HEK293T (cell line): ENCODE measurements around the gene ACAN.

Experiments used
- ARNT ChIP-seq: fragments of 450-650 bp; IDR thresholded peaks from 2 replicates; pipeline ENCODE4 v1.6.1; 2017; ENCODE audit warnings: mild to moderate bottlenecking
- BHLHE40 ChIP-seq: fragments of 450-650 bp; IDR thresholded peaks from 2 replicates; pipeline ENCODE4 v1.6.1; 2016; ENCODE audit warnings: mild to moderate bottlenecking, moderate library complexity, borderline replicate concordance
- FOXA1 ChIP-seq: fragments of 450-650 bp; IDR thresholded peaks from 2 replicates; pipeline ENCODE4 v1.6.1; 2016; ENCODE audit warnings: mild to moderate bottlenecking
- FOXK2 ChIP-seq: fragments of 450-650 bp; IDR thresholded peaks from 2 replicates; pipeline ENCODE4 v1.6.1; 2016; ENCODE audit warnings: mild to moderate bottlenecking
- FOXM1 ChIP-seq: fragments of 450-650 bp; IDR thresholded peaks from 2 replicates; pipeline ENCODE4 v1.6.1; 2017; ENCODE audit warnings: mild to moderate bottlenecking, borderline replicate concordance
- HDGF ChIP-seq: fragments of 450-650 bp; IDR thresholded peaks from 2 replicates; pipeline ENCODE4 v1.6.1; 2017; ENCODE audit warnings: antibody characterized with exemption, borderline replicate concordance
- PKNOX1 ChIP-seq: fragments of 450-650 bp; IDR thresholded peaks from 2 replicates; pipeline ENCODE4 v1.6.1; 2016
- SP1 ChIP-seq: fragments of 450-650 bp; IDR thresholded peaks from 2 replicates; pipeline ENCODE4 v1.6.1; 2017
- TARDBP ChIP-seq: fragments of 450-650 bp; IDR thresholded peaks from 2 replicates; pipeline ENCODE4 v1.6.1; 2016

- TF ChIP-seq SP1: no peak
- no peak for TF ChIP-seq FOXM1
- no peak for TF ChIP-seq HDGF
- no peak for TF ChIP-seq PKNOX1
- no peak for TF ChIP-seq BHLHE40
- no peak for TF ChIP-seq FOXA1
- TF ChIP-seq FOXK2: no peak
- TF ChIP-seq ARNT: no peak
- TF ChIP-seq TARDBP: no peak
Observed at GRCh38 chr15:88902221-88902835, 99.1 kb downstream of the ACAN start.
